Endothelial cell of umbilical vein (primary cell): ENCODE results near the gene EHMT1. TPM values are rescaled to one million over a fixed set of nuclear protein-coding genes. Genes with fewer than 3 reads are reported as not detected.

Source experiments
- BruUV-seq: library from RNA; stranded (reverse); fragments of 400-500 nt; replicated peaks from 2 replicates; lab custom pipeline; 2021; lab: Mats Ljungman, UMichigan
- CTCF ChIA-PET: fragments of 300-600, 350-600 bp; sonication (Branson Sonifier 250); formaldehyde crosslinking; loops from one replicate; lab custom pipeline; 2021; ENCODE audit warnings: antibody characterized with exemption, inconsistent platforms; lab: Charles Lee
- POLR2A ChIA-PET: fragments of 300-600, 350-600 bp; sonication (Branson Sonifier 250); formaldehyde crosslinking; loops from one replicate; lab custom pipeline; 2021; ENCODE audit warnings: antibody characterized with exemption, inconsistent platforms; lab: Charles Lee
- DNase-seq: peaks from one replicate; pipeline ENCODE4 v3.0.0-alpha.2; 2011; ENCODE audit warnings: low read depth, low spot score
- FAIRE-seq: peaks from 2 replicates; lab custom pipeline; 2011; peaks lifted over from hg19 to GRCh38; lab: Jason Lieb, UNC
- H2AFZ ChIP-seq: 2 replicates; pipeline ENCODE4 v1.6.0; 2012; ENCODE audit warnings: low read depth, low read length, control low read depth, inconsistent platforms
- H3K27ac ChIP-seq: 2 replicates; pipeline ENCODE4 v1.5.1; 2011; ENCODE audit warnings: low read depth, mild to moderate bottlenecking, control low read depth, low read length, moderate library complexity; ENCODE audit not compliant: insufficient read depth
- H3K27me3 ChIP-seq, 2 experiments: 2 replicates each; pipeline versions ENCODE4 v1.6.0 to v1.6.1; 2011; ENCODE audit warnings: low read length in 2 of 2, mixed read lengths in 1 of 2; ENCODE audit not compliant: control insufficient read depth in 2 of 2, insufficient read depth in 2 of 2
- H3K36me3 ChIP-seq, 2 experiments: 2 replicates in 1 of 2; 3 replicates in 1 of 2; pipeline ENCODE4 v1.5.1; 2011; ENCODE audit warnings: low read length in 2 of 2, mild to moderate bottlenecking in 1 of 2, moderate library complexity in 1 of 2; ENCODE audit not compliant: control insufficient read depth in 2 of 2, insufficient read depth in 2 of 2; ENCODE audit errors: extremely low read depth in 1 of 2
- H3K4me1 ChIP-seq: 3 replicates; pipeline ENCODE4 v1.5.1; 2011; ENCODE audit warnings: mild to moderate bottlenecking, low read length; ENCODE audit not compliant: control insufficient read depth, insufficient read depth; ENCODE audit errors: extremely low read depth
- H3K4me2 ChIP-seq: 2 replicates; pipeline ENCODE4 v1.6.1; 2011; ENCODE audit warnings: low read length, control low read depth, mixed read lengths; ENCODE audit not compliant: insufficient read depth
- H3K4me3 ChIP-seq, 3 experiments: fragments of 200-600 bp in 1 of 3; sonication (generic), shearing (Covaris generic) in 1 of 3; replicated peaks in 1 of 3; 2 replicates each; pipeline ENCODE4 v1.5.1; 2011 to 2016; ENCODE audit warnings: control low read depth in 3 of 3, low read length in 3 of 3, mild to moderate bottlenecking in 2 of 3, inconsistent platforms in 1 of 3, low read depth in 1 of 3, moderate library complexity in 1 of 3; ENCODE audit not compliant: insufficient read depth in 1 of 3
- H3K79me2 ChIP-seq: 2 replicates; pipeline ENCODE4 v1.6.0; 2012; ENCODE audit warnings: low read length, inconsistent platforms; ENCODE audit not compliant: control insufficient read depth, insufficient read depth
- H3K9ac ChIP-seq: replicated peaks from 2 replicates; pipeline ENCODE3; 2011; ENCODE audit warnings: low read length, control low read depth; ENCODE audit not compliant: insufficient read depth; ENCODE audit errors: extremely low read depth
- H3K9me1 ChIP-seq: replicated peaks from 3 replicates; pipeline ENCODE4 v1.6.0; 2011; ENCODE audit warnings: mild to moderate bottlenecking, low read length; ENCODE audit not compliant: control insufficient read depth, insufficient read depth; ENCODE audit errors: extremely low read depth
- H3K9me3 ChIP-seq: replicated peaks from 2 replicates; pipeline ENCODE4 v1.5.1; 2012; ENCODE audit warnings: low read length, inconsistent platforms; ENCODE audit not compliant: control insufficient read depth, insufficient read depth
- H4K20me1 ChIP-seq: replicated peaks from 2 replicates; pipeline ENCODE3; 2011; ENCODE audit warnings: mild to moderate bottlenecking, low read length; ENCODE audit not compliant: control insufficient read depth, insufficient read depth; ENCODE audit errors: extremely low read depth
- CTCF ChIP-seq, 2 donors: IDR thresholded peaks; 1 replicate in 1 of 2; 2 replicates in 1 of 2; pipeline ENCODE4 v1.5.1; 2011; ENCODE audit warnings: low read length in 2 of 2, mild to moderate bottlenecking in 2 of 2, moderate library complexity in 2 of 2, control low read depth in 1 of 2, inconsistent platforms in 1 of 2, low read depth in 1 of 2; ENCODE audit not compliant: insufficient read depth in 1 of 2; ENCODE audit errors: extremely low read depth in 1 of 2
- EZH2 ChIP-seq: IDR thresholded peaks from 2 replicates; pipeline ENCODE4 v1.6.1; 2012; ENCODE audit warnings: borderline replicate concordance, low read depth, mild to moderate bottlenecking, moderate library complexity, low read length, inconsistent platforms; ENCODE audit not compliant: severe bottlenecking
- FOS ChIP-seq: IDR thresholded peaks from 2 replicates; pipeline ENCODE4 v1.6.1; 2011; ENCODE audit warnings: mild to moderate bottlenecking, low read length, moderate library complexity, borderline replicate concordance; ENCODE audit not compliant: insufficient read depth
- GATA2 ChIP-seq: IDR thresholded peaks from 2 replicates; pipeline ENCODE4 v1.7.0; 2011; ENCODE audit warnings: low read depth, mild to moderate bottlenecking, moderate library complexity, mixed read lengths, low read length; ENCODE audit not compliant: insufficient read length, insufficient read depth
- JUN ChIP-seq: IDR thresholded peaks from 2 replicates; pipeline ENCODE4 v1.6.1; 2011; ENCODE audit warnings: borderline replicate concordance, low read depth; ENCODE audit not compliant: insufficient read length, insufficient read depth
- MAX ChIP-seq: IDR thresholded peaks from 2 replicates; pipeline ENCODE4 v1.6.1; 2011; ENCODE audit not compliant: insufficient read depth, insufficient read length
- MYC ChIP-seq: IDR thresholded peaks from one replicate; pipeline ENCODE4 v1.6.1; 2011; ENCODE audit warnings: mild to moderate bottlenecking, low read depth, low read length
- POLR2A ChIP-seq: IDR thresholded peaks from 2 replicates; pipeline ENCODE4 v1.6.1; 2012; ENCODE audit warnings: low read depth, mild to moderate bottlenecking, control low read depth, low read length
- POLR2AphosphoS5 ChIP-seq: IDR thresholded peaks from 2 replicates; pipeline ENCODE4 v1.6.1; 2012; ENCODE audit warnings: low read depth, mild to moderate bottlenecking, control low read depth, low read length, moderate library complexity; ENCODE audit not compliant: insufficient read depth
- dilution Hi-C: fragments of 300-500 bp; cut with MboI; formaldehyde crosslinking; loops from one replicate; pipeline ENCODE4 v1.15.0; 2019; ENCODE audit warnings: low sequenced_read_pairs; ENCODE audit not compliant: extremely low pct_ligation_motif_present
- intact Hi-C: fragments of 100-400 bp; cut with micrococcal nuclease; formaldehyde crosslinking; loops from one replicate; pipeline ENCODE4 v1.10.0; 2022
- polyA plus RNA-seq, 4 experiments: library from polyadenylated mRNA; depleted of rRNA in 3 of 4; stranded (reverse) in 3 of 4; unstranded in 1 of 4; fragments of >200 nt; gene quantifications; 2 replicates each; pipeline versions ENCODE4 v1.2.1 to v1.2.3, GENCODE V29; 2011 to 2012; ENCODE audit warnings: missing spikeins in 1 of 4
- total RNA-seq: library from RNA; stranded (reverse); gene quantifications from 2 replicates; pipeline ENCODE4 v1.2.3, GENCODE V29; 2021

The EHMT1 gene
- total and polyA plus RNA-seq, 2 donors (not counting 3 experiments of a cell fraction or from before 2014, with no cell fraction given): 48.2 to 104 TPM

GRCh38 chr9:137708590-137709284 lies 89.9 kb downstream of the EHMT1 start:
- peaks cover 55% of the 10 kb centered on the region for H3K79me2 ChIP-seq
- H3K27ac ChIP-seq: no peak overlapping the region
- TF ChIP-seq POLR2AphosphoS5: no peak
- no peak for TF ChIP-seq GATA2
- TF ChIP-seq EZH2: no peak
- TF ChIP-seq JUN: no peak
- TF ChIP-seq MYC: no peak
- TF ChIP-seq CTCF (IDR thresholded peaks at IDR 0.05; ENCODE audit: extremely low read depth in 1 of 2, insufficient read depth in 1 of 2, low read depth in 1 of 2, low read length in 2 of 2): no peak
- TF ChIP-seq MAX: no peak
- TF ChIP-seq FOS: no peak
- no peak for TF ChIP-seq POLR2A

More at GRCh38 chr9:137708590-137709284, 89.9 kb downstream of the EHMT1 start:
- Histone ChIP-seq H3K9me1 (no peaks in the 10 kb centered on the region), H3K9ac (no peak overlapping the region), H3K4me1 (no peaks in the 10 kb centered on the region), H3K4me3 (no peak overlapping the region), H4K20me1 (peaks cover 2% of the 10 kb centered on the region), H3K27me3 (no peaks in the 10 kb centered on the region), H3K4me2 (no peak overlapping the region), H3K9me3 (no peaks in the 10 kb centered on the region), H2AFZ (no peak overlapping the region), H3K36me3 (peaks cover 0 to 10% of the 10 kb centered on the region in 2 experiments)
- DNase-seq (no peak), FAIRE-seq (no peak)
- intact Hi-C loops: no loop called here
- POLR2A ChIA-PET: no interaction called here
- CTCF ChIA-PET: interaction anchor here (1.2 to 1.5 kb wide), 2 partner anchors 14 to 36 kb away, joined by 3 to 7 read pairs; no protein-coding TSS in a partner anchor
- BruUV-seq: no TSS peak
- dilution Hi-C loops: no loop called here
